Nephron progenitor cell (in vitro differentiated cells): ENCODE results near the gene PRAMEF14.
A peak's percentile ranks its signal among the peaks of the same experiment; 100 is the strongest.
"Not testable (repeated sequence)": the region's sequence is repeated elsewhere in the genome, so short reads cannot be mapped to it uniquely, and the experiment has no call there.

Source experiments
- DNase-seq: peaks from one replicate; pipeline ENCODE4 v3.0.0; 2021
- H3K27ac Mint-ChIP-seq: 2 replicates; pipeline ENCODE4 v1.8.0; 2021; ENCODE audit warnings: mild to moderate bottlenecking, moderate library complexity, mixed read lengths
- H3K27me3 Mint-ChIP-seq: 2 replicates; pipeline ENCODE4 v1.8.0; 2021; ENCODE audit warnings: mild to moderate bottlenecking, low read depth, mixed read lengths; ENCODE audit not compliant: poor library complexity
- H3K36me3 Mint-ChIP-seq: 2 replicates; pipeline ENCODE4 v1.8.0; 2021; ENCODE audit warnings: low read depth, mixed read lengths
- H3K4me1 Mint-ChIP-seq: 2 replicates; pipeline ENCODE4 v1.8.0; 2021; ENCODE audit warnings: mixed read lengths
- H3K4me3 Mint-ChIP-seq: 2 replicates; pipeline ENCODE4 v1.8.0; 2021; ENCODE audit warnings: mild to moderate bottlenecking, moderate library complexity, mixed read lengths
- H3K9me3 Mint-ChIP-seq: 2 replicates; pipeline ENCODE4 v1.8.0; 2021; ENCODE audit warnings: mild to moderate bottlenecking, moderate library complexity, mixed read lengths
- TF ChIP-seq, protein P1 (sequence below): fragments of 200-600 bp; sonication (generic); IDR thresholded peaks from 2 replicates; pipeline ENCODE4 v1.5.0; 2021; ENCODE audit warnings: antibody characterized with exemption

PRAMEF14 gene

GRCh38 chr1:13347034-13347433 is at the start of gene PRAMEF14:
Gene PRAMEF14, minus strand, starts transcription at chr1:13347134. Its CDS starts 1,820 bp downstream, at chr1:13345314.
- not testable (repeated sequence) for DNase-seq, H3K4me3 Mint-ChIP-seq, H3K36me3 Mint-ChIP-seq, H3K27me3 Mint-ChIP-seq, H3K27ac Mint-ChIP-seq, H3K4me1 Mint-ChIP-seq
- H3K9me3 Mint-ChIP-seq: peaks cover 26% of the 10 kb centered on the region

DNA sequence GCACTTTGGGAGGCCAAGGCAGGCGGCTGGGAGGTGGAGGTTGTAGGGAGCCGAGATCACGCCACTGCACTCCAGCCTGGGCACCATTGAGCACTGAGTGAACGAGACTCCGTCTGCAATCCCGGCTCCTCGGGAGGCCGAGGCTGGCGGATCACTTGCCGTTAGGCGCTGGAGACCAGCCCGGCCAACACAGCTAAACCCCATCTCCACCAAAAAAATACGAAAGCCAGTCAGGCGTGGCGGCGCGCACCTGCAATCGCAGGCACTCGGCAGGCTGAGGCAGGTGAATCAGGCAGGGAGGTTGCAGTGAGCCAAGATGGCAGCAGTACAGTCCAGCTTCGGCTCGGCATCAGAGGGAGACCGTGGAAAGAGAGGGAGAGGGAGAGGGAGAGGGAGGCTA is 48.4 kb upstream of the PRAMEF14 start:
- DNase-seq, H3K27me3 Mint-ChIP-seq, H3K27ac Mint-ChIP-seq, H3K36me3 Mint-ChIP-seq, H3K4me3 Mint-ChIP-seq, H3K4me1 Mint-ChIP-seq: not testable (repeated sequence)
- peaks cover 76% of the 10 kb centered on the region for H3K9me3 Mint-ChIP-seq

- not testable (repeated sequence) for H3K4me1 Mint-ChIP-seq, H3K27ac Mint-ChIP-seq, H3K27me3 Mint-ChIP-seq, H3K4me3 Mint-ChIP-seq, H3K36me3 Mint-ChIP-seq, DNase-seq
- peaks cover 78% of the 10 kb centered on the region for H3K9me3 Mint-ChIP-seq
These were observed 47.8 kb upstream of the PRAMEF14 start for GRCh38 chr1:13394761-13395160.

DNA sequence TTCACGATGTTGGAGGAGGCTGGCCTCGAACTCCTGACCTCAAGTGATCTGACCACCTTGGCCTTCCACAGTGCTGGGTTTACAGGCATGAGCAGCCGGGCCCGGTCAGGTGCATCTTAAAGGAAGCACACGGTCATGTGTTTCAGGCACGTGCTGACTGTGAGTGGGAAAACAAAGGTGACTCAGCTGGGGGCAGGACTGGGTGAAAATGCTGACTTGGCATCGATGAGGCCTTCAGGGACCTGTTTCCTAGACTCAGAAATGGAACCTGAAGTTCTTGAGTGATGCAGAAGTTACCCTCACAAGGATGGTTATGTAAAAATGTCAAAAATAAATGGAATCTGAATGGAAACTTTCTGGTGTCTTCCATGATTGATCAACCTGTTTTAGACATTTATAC is 46.1 kb upstream of the PRAMEF14 start:
- not testable (repeated sequence) for DNase-seq, H3K4me3 Mint-ChIP-seq, H3K4me1 Mint-ChIP-seq, H3K36me3 Mint-ChIP-seq, H3K27ac Mint-ChIP-seq, H3K27me3 Mint-ChIP-seq
- peaks cover 74% of the 10 kb centered on the region for H3K9me3 Mint-ChIP-seq

DNA sequence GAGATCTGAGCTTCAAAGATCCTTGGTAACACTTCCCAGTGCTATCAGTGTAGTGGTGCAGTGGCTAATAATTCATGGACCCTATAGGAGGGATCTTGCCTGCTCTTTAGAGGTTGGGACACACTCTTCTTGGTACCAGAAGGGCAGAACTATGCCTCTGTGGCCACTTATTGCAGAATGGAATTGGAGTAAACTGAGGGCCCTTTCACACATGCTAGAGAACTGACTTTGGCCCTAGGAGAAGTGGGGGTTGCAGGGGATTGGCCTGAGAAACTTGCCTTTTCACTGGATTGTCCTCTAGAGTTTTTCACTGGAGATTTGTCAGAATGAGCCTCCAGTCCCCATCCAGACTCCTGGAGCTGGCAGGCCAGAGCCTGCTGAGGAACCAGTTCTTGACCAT is 42.4 kb upstream of the PRAMEF14 start, which contains the start of gene PRAMEF17:
Gene PRAMEF17 (plus strand): TSS at position 301 of the 400 bp plus-strand sequence. CDS start 26 bp downstream, at position 327.
- peaks cover 73% of the 10 kb centered on the region for H3K9me3 Mint-ChIP-seq
- not testable (repeated sequence) for DNase-seq, H3K27ac Mint-ChIP-seq, H3K36me3 Mint-ChIP-seq, H3K4me3 Mint-ChIP-seq, H3K4me1 Mint-ChIP-seq, H3K27me3 Mint-ChIP-seq

DNA sequence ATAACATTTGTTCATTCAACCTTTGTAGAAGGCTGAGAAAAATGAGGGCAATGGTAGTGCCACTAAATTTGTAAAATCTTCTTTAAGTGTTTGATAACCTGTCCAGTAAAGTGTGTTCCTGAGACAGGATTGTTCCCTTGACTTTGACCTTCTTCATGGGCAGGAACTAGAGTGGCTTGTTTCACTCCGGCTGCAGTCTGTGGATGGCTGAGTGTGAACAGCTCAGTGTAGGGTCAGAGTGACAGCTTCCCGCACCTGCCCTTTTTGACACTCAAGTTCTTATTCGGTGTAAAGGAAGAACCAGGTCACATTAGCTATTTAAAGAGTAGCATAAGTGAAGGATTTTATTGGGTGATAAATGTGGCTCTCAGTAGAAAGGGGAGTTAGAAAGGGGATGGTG is 33.4 kb upstream of the PRAMEF14 start:
- H3K4me1 Mint-ChIP-seq, H3K27ac Mint-ChIP-seq, H3K36me3 Mint-ChIP-seq, H3K27me3 Mint-ChIP-seq, DNase-seq, H3K4me3 Mint-ChIP-seq: not testable (repeated sequence)
- H3K9me3 Mint-ChIP-seq: peaks cover 66% of the 10 kb centered on the region

DNA sequence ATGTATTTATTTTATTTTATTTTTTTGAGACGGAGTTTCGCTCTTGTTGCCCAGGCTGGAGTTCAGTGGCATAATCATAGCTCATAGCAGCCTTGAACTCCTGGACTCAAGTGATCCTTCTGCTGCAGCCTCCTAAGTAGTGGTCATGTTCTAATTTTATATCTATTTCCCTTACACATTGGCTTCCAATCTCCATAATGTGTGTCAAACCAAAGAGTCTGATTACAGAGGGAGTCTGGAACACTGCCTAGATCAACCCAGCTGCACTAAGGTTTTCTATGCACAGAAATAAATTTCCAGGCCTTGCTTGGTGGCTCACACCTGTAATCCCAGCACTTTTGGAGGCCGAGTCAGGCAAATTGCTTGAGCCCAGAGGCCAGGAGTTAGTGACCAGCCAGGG is 32.0 kb upstream of the PRAMEF14 start:
- not testable (repeated sequence) for H3K4me3 Mint-ChIP-seq, H3K27me3 Mint-ChIP-seq, H3K36me3 Mint-ChIP-seq, H3K4me1 Mint-ChIP-seq, DNase-seq, H3K27ac Mint-ChIP-seq
- peaks cover 68% of the 10 kb centered on the region for H3K9me3 Mint-ChIP-seq

DNA sequence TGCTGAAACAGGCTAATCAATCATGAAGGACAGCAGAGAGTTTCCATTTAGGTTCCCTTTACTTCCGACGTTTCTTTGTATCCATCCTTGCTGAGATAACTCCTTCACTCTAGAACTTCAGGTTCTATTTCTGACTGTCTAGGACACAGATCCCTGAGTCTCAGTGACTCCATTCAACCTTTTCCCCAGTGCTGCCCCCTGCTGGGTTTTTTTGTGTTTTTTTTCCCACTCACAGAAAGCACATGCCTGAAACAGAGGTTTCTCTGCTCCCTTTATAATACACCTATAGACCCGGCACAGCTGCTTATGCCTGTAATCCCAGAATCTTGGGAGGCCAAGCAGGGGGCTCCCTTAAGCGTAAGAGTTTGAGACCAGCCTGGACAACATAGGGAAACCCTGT is 21.6 kb upstream of the PRAMEF14 start:
- H3K4me1 Mint-ChIP-seq, H3K4me3 Mint-ChIP-seq, H3K36me3 Mint-ChIP-seq, H3K27me3 Mint-ChIP-seq, H3K27ac Mint-ChIP-seq: not testable (repeated sequence)
- peak; percentile 4 for DNase-seq
- H3K9me3 Mint-ChIP-seq: peaks cover 63% of the 10 kb centered on the region

DNA sequence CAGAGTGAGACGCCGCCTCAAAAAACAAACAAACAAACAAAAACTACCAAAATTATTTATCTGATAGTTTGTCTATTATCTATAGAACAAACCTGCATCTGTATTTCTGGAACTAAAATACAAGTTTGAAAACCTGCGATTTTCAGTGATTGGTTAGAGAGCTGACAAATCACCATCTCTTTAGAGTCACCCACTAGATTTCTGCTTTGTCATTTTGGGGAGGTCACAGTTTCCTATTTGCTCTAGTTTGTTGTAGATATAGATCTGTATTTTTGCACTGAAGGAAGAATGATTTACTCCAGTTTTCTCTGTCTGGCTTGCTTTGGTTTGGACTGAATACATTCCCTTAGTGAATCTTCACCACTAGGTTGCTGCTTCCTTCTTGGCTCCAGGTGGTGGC is 19.6 kb upstream of the PRAMEF14 start:
- H3K36me3 Mint-ChIP-seq, H3K4me3 Mint-ChIP-seq, H3K27me3 Mint-ChIP-seq, H3K4me1 Mint-ChIP-seq, DNase-seq, H3K27ac Mint-ChIP-seq: not testable (repeated sequence)
- peaks cover 45% of the 10 kb centered on the region for H3K9me3 Mint-ChIP-seq

- H3K27ac Mint-ChIP-seq, H3K27me3 Mint-ChIP-seq, H3K4me3 Mint-ChIP-seq, H3K4me1 Mint-ChIP-seq, H3K36me3 Mint-ChIP-seq, DNase-seq: not testable (repeated sequence)
- peaks cover 34% of the 10 kb centered on the region for H3K9me3 Mint-ChIP-seq
These were observed 18.0 kb upstream of the PRAMEF14 start for GRCh38 chr1:13364928-13365327.

GRCh38 chr1:13362364-13362763 is 15.4 kb upstream of the PRAMEF14 start:
- not testable (repeated sequence) for H3K4me1 Mint-ChIP-seq, H3K36me3 Mint-ChIP-seq, DNase-seq

GRCh38 chr1:13356774-13357173 is 9.8 kb upstream of the PRAMEF14 start:
- TF ChIP-seq, protein P1, sequence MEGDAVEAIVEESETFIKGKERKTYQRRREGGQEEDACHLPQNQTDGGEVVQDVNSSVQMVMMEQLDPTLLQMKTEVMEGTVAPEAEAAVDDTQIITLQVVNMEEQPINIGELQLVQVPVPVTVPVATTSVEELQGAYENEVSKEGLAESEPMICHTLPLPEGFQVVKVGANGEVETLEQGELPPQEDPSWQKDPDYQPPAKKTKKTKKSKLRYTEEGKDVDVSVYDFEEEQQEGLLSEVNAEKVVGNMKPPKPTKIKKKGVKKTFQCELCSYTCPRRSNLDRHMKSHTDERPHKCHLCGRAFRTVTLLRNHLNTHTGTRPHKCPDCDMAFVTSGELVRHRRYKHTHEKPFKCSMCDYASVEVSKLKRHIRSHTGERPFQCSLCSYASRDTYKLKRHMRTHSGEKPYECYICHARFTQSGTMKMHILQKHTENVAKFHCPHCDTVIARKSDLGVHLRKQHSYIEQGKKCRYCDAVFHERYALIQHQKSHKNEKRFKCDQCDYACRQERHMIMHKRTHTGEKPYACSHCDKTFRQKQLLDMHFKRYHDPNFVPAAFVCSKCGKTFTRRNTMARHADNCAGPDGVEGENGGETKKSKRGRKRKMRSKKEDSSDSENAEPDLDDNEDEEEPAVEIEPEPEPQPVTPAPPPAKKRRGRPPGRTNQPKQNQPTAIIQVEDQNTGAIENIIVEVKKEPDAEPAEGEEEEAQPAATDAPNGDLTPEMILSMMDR: peak; percentile 46
- not testable (repeated sequence) for H3K27me3 Mint-ChIP-seq, H3K36me3 Mint-ChIP-seq, H3K27ac Mint-ChIP-seq, H3K4me3 Mint-ChIP-seq, H3K4me1 Mint-ChIP-seq
- peaks cover 14% of the 10 kb centered on the region for H3K9me3 Mint-ChIP-seq
- peak; percentile 27 for DNase-seq

More at GRCh38 chr1:13362364-13362763, 15.4 kb upstream of the PRAMEF14 start:
- peaks cover 15% of the 10 kb centered on the region for H3K9me3 Mint-ChIP-seq
- H3K4me3 Mint-ChIP-seq, H3K27me3 Mint-ChIP-seq, H3K27ac Mint-ChIP-seq: not testable (repeated sequence)

DNA sequence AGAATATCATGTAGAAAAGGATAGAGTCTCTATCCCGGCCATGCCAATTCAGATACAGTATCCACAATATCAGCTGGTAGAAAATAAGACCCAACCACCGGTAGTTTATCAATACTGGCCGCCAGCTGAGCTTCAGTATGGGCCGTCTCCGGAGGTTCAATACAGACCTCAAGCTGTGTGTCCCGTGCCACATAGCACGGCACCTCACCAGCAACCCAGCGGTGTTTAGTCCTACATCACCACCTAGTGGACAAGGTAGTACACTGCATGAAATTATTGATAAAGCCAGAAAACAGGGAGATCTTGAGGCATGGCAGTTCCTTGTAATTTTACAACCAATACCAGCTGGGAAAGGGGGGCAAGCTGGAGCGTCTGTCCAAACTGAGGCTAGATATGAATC is 7.5 kb upstream of the PRAMEF14 start:
- H3K4me3 Mint-ChIP-seq, H3K27ac Mint-ChIP-seq, H3K36me3 Mint-ChIP-seq, H3K4me1 Mint-ChIP-seq, H3K27me3 Mint-ChIP-seq, DNase-seq: not testable (repeated sequence)
- H3K9me3 Mint-ChIP-seq: peaks cover 16% of the 10 kb centered on the region

- not testable (repeated sequence) for H3K27me3 Mint-ChIP-seq, H3K4me3 Mint-ChIP-seq, H3K4me1 Mint-ChIP-seq, H3K36me3 Mint-ChIP-seq, H3K27ac Mint-ChIP-seq
- peaks cover 16% of the 10 kb centered on the region for H3K9me3 Mint-ChIP-seq
- peak; percentile 5 for DNase-seq
These were observed 6.5 kb upstream of the PRAMEF14 start for GRCh38 chr1:13353476-13353875.
